PFSK-1 (cell line): ENCODE measurements around the gene BMP5.

ENCODE experiments used
- TAF1 ChIP-seq: IDR thresholded peaks from 2 replicates; pipeline ENCODE4 v1.6.1; 2012; ENCODE audit warnings: low read length, control low read depth, borderline replicate concordance; ENCODE audit not compliant: insufficient read depth
- TF ChIP-seq, protein P1 (sequence below), 2 experiments: IDR thresholded peaks; 2 replicates each; pipeline versions ENCODE4 v1.6.1 to v1.8.0; 2011 to 2012; ENCODE audit warnings: low read depth in 2 of 2, low read length in 2 of 2, control low read depth in 1 of 2, inconsistent platforms in 1 of 2, mild to moderate bottlenecking in 1 of 2, moderate library complexity in 1 of 2; ENCODE audit not compliant: insufficient read depth in 1 of 2

DNA sequence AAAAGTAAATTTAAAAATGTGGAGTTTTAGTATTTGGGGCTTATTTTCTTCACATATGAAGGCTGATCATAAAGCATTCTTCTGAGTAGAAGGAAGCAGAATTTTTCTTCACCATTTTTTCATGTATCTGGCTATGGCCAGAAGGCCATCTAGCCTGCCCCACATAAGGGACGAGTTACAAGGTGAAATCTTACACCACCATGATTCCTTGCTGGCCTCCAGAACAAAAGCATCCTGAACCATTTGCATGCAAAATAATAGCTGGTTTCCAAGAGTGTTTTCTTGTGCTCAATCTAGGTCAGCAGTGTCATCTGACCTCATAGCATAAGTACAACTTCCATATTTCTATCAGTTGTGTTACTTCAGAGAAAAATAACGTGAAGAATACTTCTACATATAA, 93.1 kb downstream of the BMP5 start:
- TF ChIP-seq, protein P1, sequence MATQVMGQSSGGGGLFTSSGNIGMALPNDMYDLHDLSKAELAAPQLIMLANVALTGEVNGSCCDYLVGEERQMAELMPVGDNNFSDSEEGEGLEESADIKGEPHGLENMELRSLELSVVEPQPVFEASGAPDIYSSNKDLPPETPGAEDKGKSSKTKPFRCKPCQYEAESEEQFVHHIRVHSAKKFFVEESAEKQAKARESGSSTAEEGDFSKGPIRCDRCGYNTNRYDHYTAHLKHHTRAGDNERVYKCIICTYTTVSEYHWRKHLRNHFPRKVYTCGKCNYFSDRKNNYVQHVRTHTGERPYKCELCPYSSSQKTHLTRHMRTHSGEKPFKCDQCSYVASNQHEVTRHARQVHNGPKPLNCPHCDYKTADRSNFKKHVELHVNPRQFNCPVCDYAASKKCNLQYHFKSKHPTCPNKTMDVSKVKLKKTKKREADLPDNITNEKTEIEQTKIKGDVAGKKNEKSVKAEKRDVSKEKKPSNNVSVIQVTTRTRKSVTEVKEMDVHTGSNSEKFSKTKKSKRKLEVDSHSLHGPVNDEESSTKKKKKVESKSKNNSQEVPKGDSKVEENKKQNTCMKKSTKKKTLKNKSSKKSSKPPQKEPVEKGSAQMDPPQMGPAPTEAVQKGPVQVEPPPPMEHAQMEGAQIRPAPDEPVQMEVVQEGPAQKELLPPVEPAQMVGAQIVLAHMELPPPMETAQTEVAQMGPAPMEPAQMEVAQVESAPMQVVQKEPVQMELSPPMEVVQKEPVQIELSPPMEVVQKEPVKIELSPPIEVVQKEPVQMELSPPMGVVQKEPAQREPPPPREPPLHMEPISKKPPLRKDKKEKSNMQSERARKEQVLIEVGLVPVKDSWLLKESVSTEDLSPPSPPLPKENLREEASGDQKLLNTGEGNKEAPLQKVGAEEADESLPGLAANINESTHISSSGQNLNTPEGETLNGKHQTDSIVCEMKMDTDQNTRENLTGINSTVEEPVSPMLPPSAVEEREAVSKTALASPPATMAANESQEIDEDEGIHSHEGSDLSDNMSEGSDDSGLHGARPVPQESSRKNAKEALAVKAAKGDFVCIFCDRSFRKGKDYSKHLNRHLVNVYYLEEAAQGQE (IDR thresholded peaks at IDR 0.05; ENCODE audit: insufficient read depth in 1 of 2, low read depth in 2 of 2, low read length in 2 of 2): no peak
- no peak for TF ChIP-seq TAF1
